HG03064 (cell line): Measurements from ENCODE around the gene HOXA5.

Source experiments
- ATAC-seq: cut with Tn5 transposase; IDR thresholded peaks from one replicate; pipeline ENCODE4 v1.9.1; 2021; ENCODE audit warnings: low read depth; ENCODE audit not compliant: unreplicated experiment

HOXA5 gene

GRCh38 chr7:27182861-27183681 lies 39.6 kb upstream of the HOXA5 start:
- ATAC-seq = no peak

GRCh38 chr7:27182285-27182841 lies 38.9 kb upstream of the HOXA5 start:
- no peak for ATAC-seq

- ATAC-seq = no peak
These were observed 38.4 kb upstream of the HOXA5 start for GRCh38 chr7:27181795-27182275.

- no peak for ATAC-seq
These were observed 37.2 kb upstream of the HOXA5 start for GRCh38 chr7:27180431-27181420.

GRCh38 chr7:27179503-27180430 lies 36.3 kb upstream of the HOXA5 start:
- ATAC-seq = no peak

- ATAC-seq = no peak
These were observed 35.5 kb upstream of the HOXA5 start for GRCh38 chr7:27179030-27179429.

- ATAC-seq = no peak
These were observed 34.9 kb upstream of the HOXA5 start for GRCh38 chr7:27178366-27178765.

GRCh38 chr7:27177795-27178320 lies 34.4 kb upstream of the HOXA5 start:
- no peak for ATAC-seq

- no peak for ATAC-seq
These were observed 33.7 kb upstream of the HOXA5 start for GRCh38 chr7:27176962-27177794.

- ATAC-seq = no peak
These were observed 33.0 kb upstream of the HOXA5 start for GRCh38 chr7:27176524-27176845.

- ATAC-seq = no peak
These were observed 32.4 kb upstream of the HOXA5 start for GRCh38 chr7:27175626-27176523.

- ATAC-seq = no peak
These were observed 31.6 kb upstream of the HOXA5 start for GRCh38 chr7:27174874-27175625.

GRCh38 chr7:27173956-27174873 lies 30.7 kb upstream of the HOXA5 start, which contains the start of gene HOXA10:
TSS of gene HOXA10 (minus strand) at chr7:27174320. CDS start at chr7:27174306, 14 bp downstream.
- ATAC-seq = no peak

- no peak for ATAC-seq
These were observed 30.1 kb upstream of the HOXA5 start for GRCh38 chr7:27173511-27173955.

GRCh38 chr7:27172823-27173510 lies 29.5 kb upstream of the HOXA5 start:
- ATAC-seq = no peak
